Measurements from ENCODE around the gene AMOTL2.

AMOTL2 gene

GRCh38 chr3:134311693-134312071 lies 62.6 kb downstream of the AMOTL2 start:
- no peak for TF ChIP-seq CEBPB (IDR thresholded peaks at IDR 0.05)
- TF ChIP-seq TEAD4 (IDR thresholded peaks at IDR 0.05): no peak
- TF ChIP-seq FOXM1 (IDR thresholded peaks at IDR 0.05; ENCODE audit: borderline replicate concordance, low read depth): no peak
- TF ChIP-seq ZBTB7A (IDR thresholded peaks at IDR 0.05; ENCODE audit: low read depth): 0 out of 2 replicates have a peak, but pooled peaks have one; percentile 54

- TF ChIP-seq YY1 (IDR thresholded peaks at IDR 0.05; ENCODE audit: low read depth): no peak
- TF ChIP-seq TEAD4 (IDR thresholded peaks at IDR 0.05): 0 out of 2 replicates have a peak, but pooled peaks have one; percentile 8
- no peak for TF ChIP-seq ZBTB7A (IDR thresholded peaks at IDR 0.05; ENCODE audit: low read depth)
Measured at GRCh38 chr3:134311265-134311664, 63.0 kb downstream of the AMOTL2 start.

GRCh38 chr3:134309987-134310700 lies 64.1 kb downstream of the AMOTL2 start:
- TF ChIP-seq YY1 (IDR thresholded peaks at IDR 0.05; ENCODE audit: low read depth): no peak
- TF ChIP-seq CEBPB (IDR thresholded peaks at IDR 0.05): no peak
- 0 out of 2 replicates have a peak, but pooled peaks have one; percentile 40 for TF ChIP-seq ZBTB7A (IDR thresholded peaks at IDR 0.05; ENCODE audit: low read depth)

- TF ChIP-seq RAD21 (IDR thresholded peaks at IDR 0.05; ENCODE audit: low read depth) (peak; percentile 100), ZBTB7A (IDR thresholded peaks at IDR 0.05; ENCODE audit: low read depth) (no peak), NFIC (IDR thresholded peaks at IDR 0.05) (0 out of 2 replicates have a peak, but pooled peaks have one; percentile 28), TCF12 (IDR thresholded peaks at IDR 0.05; ENCODE audit: low read depth) (peak; percentile 43; the same call in 1 of the 2 replicates), CEBPB (IDR thresholded peaks at IDR 0.05) (no peak), FOXM1 (IDR thresholded peaks at IDR 0.05; ENCODE audit: borderline replicate concordance, low read depth) (no peak), MAX (IDR thresholded peaks at IDR 0.05) (peak; percentile 60), REST (IDR thresholded peaks at IDR 0.05; ENCODE audit: low read depth) (no peak), YY1 (IDR thresholded peaks at IDR 0.05; ENCODE audit: low read depth) (no peak; the same call in 1 of the 2 replicates), EGR1 (IDR thresholded peaks at IDR 0.05) (no peak), TEAD4 (IDR thresholded peaks at IDR 0.05) (peak; percentile 91), TAF1 (IDR thresholded peaks at IDR 0.05; ENCODE audit: low read depth) (peak; percentile 22; the same call in 1 of the 2 replicates), CREB1 (IDR thresholded peaks at IDR 0.05; ENCODE audit: low read depth) (no peak), USF1 (IDR thresholded peaks at IDR 0.05) (no peak), EP300 (IDR thresholded peaks at IDR 0.05; ENCODE audit: borderline replicate concordance) (no peak)
Measured at GRCh38 chr3:134308350-134308891, 65.8 kb downstream of the AMOTL2 start.

GRCh38 chr3:134307425-134307824 lies 66.8 kb downstream of the AMOTL2 start:
- TF ChIP-seq TEAD4 (IDR thresholded peaks at IDR 0.05): no peak
- TF ChIP-seq ZBTB7A (IDR thresholded peaks at IDR 0.05; ENCODE audit: low read depth): no peak
- TF ChIP-seq YY1 (IDR thresholded peaks at IDR 0.05; ENCODE audit: low read depth): no peak
- no peak for TF ChIP-seq REST (IDR thresholded peaks at IDR 0.05; ENCODE audit: low read depth)
- TF ChIP-seq USF1 (IDR thresholded peaks at IDR 0.05): no peak
- no peak for TF ChIP-seq MAX (IDR thresholded peaks at IDR 0.05)
- TF ChIP-seq CEBPB (IDR thresholded peaks at IDR 0.05): no peak
- TF ChIP-seq EP300 (IDR thresholded peaks at IDR 0.05; ENCODE audit: borderline replicate concordance): no peak
- TF ChIP-seq FOXM1 (IDR thresholded peaks at IDR 0.05; ENCODE audit: borderline replicate concordance, low read depth): no peak
- TF ChIP-seq RAD21 (IDR thresholded peaks at IDR 0.05; ENCODE audit: low read depth): no peak
- TF ChIP-seq TAF1 (IDR thresholded peaks at IDR 0.05; ENCODE audit: low read depth): no peak

GRCh38 chr3:134306320-134306719 lies 67.9 kb downstream of the AMOTL2 start:
- TF ChIP-seq NFIC (IDR thresholded peaks at IDR 0.05): no peak
- no peak for TF ChIP-seq REST (IDR thresholded peaks at IDR 0.05; ENCODE audit: low read depth)
- TF ChIP-seq TCF12 (IDR thresholded peaks at IDR 0.05; ENCODE audit: low read depth): no peak
- no peak for TF ChIP-seq EP300 (IDR thresholded peaks at IDR 0.05; ENCODE audit: borderline replicate concordance)
- TF ChIP-seq FOXM1 (IDR thresholded peaks at IDR 0.05; ENCODE audit: borderline replicate concordance, low read depth): no peak
- TF ChIP-seq EGR1 (IDR thresholded peaks at IDR 0.05): no peak
- no peak for TF ChIP-seq TAF1 (IDR thresholded peaks at IDR 0.05; ENCODE audit: low read depth)
- TF ChIP-seq MAX (IDR thresholded peaks at IDR 0.05): no peak
- no peak for TF ChIP-seq RAD21 (IDR thresholded peaks at IDR 0.05; ENCODE audit: low read depth)
- no peak for TF ChIP-seq YY1 (IDR thresholded peaks at IDR 0.05; ENCODE audit: low read depth)
- no peak for TF ChIP-seq USF1 (IDR thresholded peaks at IDR 0.05)
- TF ChIP-seq CEBPB (IDR thresholded peaks at IDR 0.05): no peak
- TF ChIP-seq ZBTB7A (IDR thresholded peaks at IDR 0.05; ENCODE audit: low read depth): no peak
- TF ChIP-seq CREB1 (IDR thresholded peaks at IDR 0.05; ENCODE audit: low read depth): no peak
- no peak for TF ChIP-seq TEAD4 (IDR thresholded peaks at IDR 0.05)
